GDM1 (cell line): Measurements from ENCODE around the gene AVEN.

Experiments used
- DNase-seq: peaks from one replicate; lab custom pipeline; 2025; lab: John Stamatoyannopoulos, UW

AVEN gene

GRCh38 chr15:33912326-33912725 lies 126.7 kb downstream of the AVEN start:
- DNase-seq, result no peak

GRCh38 chr15:33910741-33911140 lies 128.3 kb downstream of the AVEN start:
- DNase-seq, result no peak

- DNase-seq, result no peak
Observed at GRCh38 chr15:33908406-33908805, 130.6 kb downstream of the AVEN start.

GRCh38 chr15:33907326-33907725 lies 131.7 kb downstream of the AVEN start:
- DNase-seq, result no peak

- DNase-seq, result no peak
Observed at GRCh38 chr15:33903661-33904060, 135.3 kb downstream of the AVEN start.

- DNase-seq, result no peak
Observed at GRCh38 chr15:33902043-33902442, 137.0 kb downstream of the AVEN start.

- no peak for DNase-seq
Observed at GRCh38 chr15:33894193-33894592, 144.8 kb downstream of the AVEN start.

GRCh38 chr15:33888176-33888575 lies 150.8 kb downstream of the AVEN start:
- no peak for DNase-seq

GRCh38 chr15:33882921-33883320 lies 156.1 kb downstream of the AVEN start:
- DNase-seq, result no peak

GRCh38 chr15:33874156-33874555 lies 164.8 kb downstream of the AVEN start:
- no peak for DNase-seq

- no peak for DNase-seq
Observed at GRCh38 chr15:33872416-33873106, 166.4 kb downstream of the AVEN start.

GRCh38 chr15:33871980-33872379 lies 167.0 kb downstream of the AVEN start:
- DNase-seq, result no peak

- DNase-seq, result no peak
Observed at GRCh38 chr15:33866101-33866737, 172.8 kb downstream of the AVEN start.

GRCh38 chr15:33865416-33865815 lies 173.6 kb downstream of the AVEN start:
- no peak for DNase-seq

GRCh38 chr15:33864360-33865075 lies 174.5 kb downstream of the AVEN start:
- no peak for DNase-seq

GRCh38 chr15:33860754-33861153 lies 178.2 kb downstream of the AVEN start:
- no peak for DNase-seq

GRCh38 chr15:33859992-33860545 lies 178.9 kb downstream of the AVEN start:
- DNase-seq, result no peak

- no peak for DNase-seq
Observed at GRCh38 chr15:33858836-33859235, 180.2 kb downstream of the AVEN start.

- DNase-seq, result no peak
Observed at GRCh38 chr15:33857726-33858125, 181.3 kb downstream of the AVEN start.

GRCh38 chr15:33852570-33852969 lies 186.4 kb downstream of the AVEN start:
- DNase-seq, result no peak

GRCh38 chr15:33852094-33852493 lies 186.9 kb downstream of the AVEN start:
- DNase-seq, result no peak

GRCh38 chr15:33851079-33851478 lies 187.9 kb downstream of the AVEN start:
- DNase-seq, result no peak

- DNase-seq, result no peak
Observed at GRCh38 chr15:33848011-33848410, 191.0 kb downstream of the AVEN start.
